Transverse colon (tissue), 4 donors: ENCODE measurements around the gene IGSF10. TPM values are rescaled to one million over a fixed set of nuclear protein-coding genes. Genes with fewer than 3 reads are reported as not detected.

Source experiments
- DNase-seq: peaks from one replicate; pipeline ENCODE4 v3.0.0-alpha.2; 2019
- H3K27ac ChIP-seq, 4 donors: fragments of 200-600 bp; sonication (generic); 2 replicates each; pipeline ENCODE4 v1.5.1; 2016 to 2018; ENCODE audit warnings: inconsistent platforms in 4 of 4
- H3K27me3 ChIP-seq: fragments of 200-600 bp; sonication (generic); 2 replicates; pipeline ENCODE4 v1.5.1; 2017; ENCODE audit warnings: inconsistent platforms
- H3K36me3 ChIP-seq, 4 donors: fragments of 200-600 bp; sonication (generic); 2 replicates each; pipeline ENCODE4 v1.5.1; 2017 to 2019; ENCODE audit warnings: inconsistent platforms in 4 of 4
- H3K4me1 ChIP-seq, 4 donors: fragments of 200-600 bp; sonication (generic); 2 replicates each; pipeline ENCODE4 v1.5.1; 2017 to 2020; ENCODE audit warnings: inconsistent platforms in 4 of 4
- H3K4me3 ChIP-seq, 4 donors: fragments of 200-600 bp; sonication (generic); 1 replicate in 1 of 4; 2 replicates in 3 of 4; pipeline versions ENCODE4 v1.5.1 to v1.6.1; 2017 to 2019; ENCODE audit warnings: inconsistent platforms in 4 of 4
- H3K9me3 ChIP-seq, 2 donors: fragments of 200-600 bp; sonication (generic); 2 replicates each; pipeline ENCODE4 v1.5.1; 2017 to 2019; ENCODE audit warnings: inconsistent platforms in 2 of 2
- EP300 ChIP-seq: sonication (generic); formaldehyde crosslinking; IDR thresholded peaks from one replicate; pipeline ENCODE4 v1.6.1; 2017; ENCODE audit warnings: antibody characterized with exemption, low read depth
- POLR2A ChIP-seq: fragments of 450-650 bp; IDR thresholded peaks from one replicate; pipeline ENCODE4 v1.6.1; 2016; ENCODE audit warnings: antibody characterized with exemption, mild to moderate bottlenecking, moderate library complexity
- POLR2AphosphoS5 ChIP-seq, 3 donors: sonication (generic); formaldehyde crosslinking; IDR thresholded peaks; one replicate each; pipeline ENCODE4 v1.6.1; 2016; ENCODE audit warnings: antibody characterized with exemption in 3 of 3
- WGBS, 2 donors: methylation state at CpG; one replicate each; pipeline ENCODE4 v1.1.5; 2018; ENCODE audit warnings: low coverage in 1 of 2; 5-methylcytosine and 5-hydroxymethylcytosine counted together
- in situ Hi-C, 4 donors: fragments of 200-750 bp; cut with MboI; loops; one replicate each; pipeline versions ENCODE4 v1.15.0 to v1.15.1; 2017; ENCODE audit warnings: low sequenced_read_pairs in 3 of 4, low pct_ligation_motif_present in 1 of 4, low pct_unique_long_range_greater_than_20kb in 1 of 4
- intact Hi-C: fragments of 100-400 bp; cut with DNase I; formaldehyde crosslinking; loops from one replicate; pipeline ENCODE4 v1.15.1; 2023; ENCODE audit warnings: low total_unique reads
- total RNA-seq, 4 donors: library from RNA; depleted of rRNA; stranded (reverse); fragments of >200 nt; gene quantifications; one replicate each; pipeline ENCODE4 v1.1.0, GENCODE V29; 2016
- TF ChIP-seq, protein P1 (sequence below), 5 experiments: fragments of 200-600 bp in 3 of 5; fragments of 450-650 bp in 2 of 5; sonication (generic) in 3 of 5; IDR thresholded peaks; 1 replicate in 2 of 5; 2 replicates in 3 of 5; pipeline ENCODE4 v1.5.1; 2016 to 2017; ENCODE audit warnings: antibody characterized with exemption in 5 of 5, inconsistent platforms in 3 of 5, mild to moderate bottlenecking in 2 of 5, moderate library complexity in 1 of 5

The IGSF10 gene
- total RNA-seq, 4 donors from 2014 or later, result 0.37 to 5.8 (median 1.7) TPM

DNA sequence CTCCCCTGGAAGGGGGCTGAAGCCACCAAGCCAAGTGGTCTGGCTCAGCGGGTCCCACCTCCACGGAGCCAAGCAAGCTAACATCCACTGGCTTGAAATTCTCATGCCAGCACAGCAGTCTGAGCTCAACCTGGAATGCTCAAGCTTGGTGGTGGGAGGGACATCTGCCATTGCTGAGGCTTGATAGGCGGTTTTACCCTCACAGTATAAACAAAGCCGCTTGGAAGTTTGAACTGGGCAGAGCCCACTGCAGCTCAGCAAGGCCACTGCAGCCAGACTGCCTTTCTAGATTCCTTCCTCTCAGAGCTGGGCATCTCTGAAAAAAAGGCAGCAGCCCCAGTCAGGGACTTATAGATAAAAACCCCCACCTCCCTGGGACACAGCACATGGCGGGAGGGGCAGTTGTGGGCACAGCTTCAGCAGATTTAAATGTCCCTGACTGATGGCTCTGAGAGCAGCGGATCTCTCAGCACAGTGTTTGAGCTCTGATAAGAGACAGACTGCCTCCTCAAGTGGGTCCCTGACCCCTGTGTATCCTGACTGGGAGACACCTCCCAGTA lies 23.2 kb upstream of the IGSF10 start:
- Histone ChIP-seq H3K9me3 (peaks cover 5 to 14% of the 10 kb centered on the region in 2 donors), H3K27me3 (no peaks in the 10 kb centered on the region), H3K4me3 (no peak overlapping the region), H3K36me3 (no peaks in the 10 kb centered on the region), H3K4me1 (no peaks in the 10 kb centered on the region), H3K27ac (no peak overlapping the region)
- 91% methylated on average over 6 of the region's 6 CpGs; no CpG with 5 or more reads in 1 of the 2 donors for WGBS, 2 donors
- no peak for TF ChIP-seq POLR2A
- no peak for TF ChIP-seq EP300
- TF ChIP-seq, protein P1, sequence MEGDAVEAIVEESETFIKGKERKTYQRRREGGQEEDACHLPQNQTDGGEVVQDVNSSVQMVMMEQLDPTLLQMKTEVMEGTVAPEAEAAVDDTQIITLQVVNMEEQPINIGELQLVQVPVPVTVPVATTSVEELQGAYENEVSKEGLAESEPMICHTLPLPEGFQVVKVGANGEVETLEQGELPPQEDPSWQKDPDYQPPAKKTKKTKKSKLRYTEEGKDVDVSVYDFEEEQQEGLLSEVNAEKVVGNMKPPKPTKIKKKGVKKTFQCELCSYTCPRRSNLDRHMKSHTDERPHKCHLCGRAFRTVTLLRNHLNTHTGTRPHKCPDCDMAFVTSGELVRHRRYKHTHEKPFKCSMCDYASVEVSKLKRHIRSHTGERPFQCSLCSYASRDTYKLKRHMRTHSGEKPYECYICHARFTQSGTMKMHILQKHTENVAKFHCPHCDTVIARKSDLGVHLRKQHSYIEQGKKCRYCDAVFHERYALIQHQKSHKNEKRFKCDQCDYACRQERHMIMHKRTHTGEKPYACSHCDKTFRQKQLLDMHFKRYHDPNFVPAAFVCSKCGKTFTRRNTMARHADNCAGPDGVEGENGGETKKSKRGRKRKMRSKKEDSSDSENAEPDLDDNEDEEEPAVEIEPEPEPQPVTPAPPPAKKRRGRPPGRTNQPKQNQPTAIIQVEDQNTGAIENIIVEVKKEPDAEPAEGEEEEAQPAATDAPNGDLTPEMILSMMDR (IDR thresholded peaks at IDR 0.05), result no peak
- no peak for TF ChIP-seq POLR2AphosphoS5 (IDR thresholded peaks at IDR 0.05)
- intact Hi-C loops (no loop called here), in situ Hi-C loops (no loop called here)
- no peak for DNase-seq

DNA sequence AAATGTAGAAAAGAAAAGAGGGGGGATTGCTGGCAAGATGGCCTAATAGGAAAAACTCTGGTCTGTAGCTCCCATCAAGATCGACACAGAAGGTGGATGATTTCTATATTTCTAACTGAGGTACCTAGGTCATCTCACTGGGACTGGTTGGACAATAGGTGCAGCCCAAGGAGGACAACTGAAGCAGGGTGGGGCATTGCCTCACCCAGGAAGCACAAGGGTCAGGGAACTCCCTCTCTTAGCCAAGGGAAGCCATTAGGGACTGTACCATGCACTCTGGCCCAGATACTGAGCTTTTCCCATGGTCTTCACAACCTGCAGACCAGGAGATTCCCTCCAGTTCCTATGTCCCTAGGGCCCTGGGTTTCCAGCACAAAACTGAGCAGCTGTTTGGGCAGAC lies 22.6 kb upstream of the IGSF10 start:
- H3K27ac ChIP-seq, result no peak overlapping the region
- H3K9me3 ChIP-seq, result peaks cover 5 to 14% of the 10 kb centered on the region in 2 donors
- TF ChIP-seq, protein P1 (IDR thresholded peaks at IDR 0.05), result no peak
- TF ChIP-seq EP300 (no peak), POLR2AphosphoS5 (IDR thresholded peaks at IDR 0.05) (no peak), POLR2A (no peak)
- no peaks in the 10 kb centered on the region for H3K4me1 ChIP-seq
- intact Hi-C loops (no loop called here), in situ Hi-C loops (no loop called here)
- 94 to 100% methylated on average over 1 of the region's 1 CpG for WGBS, 2 donors
- DNase-seq, result peak; percentile 27
- H3K27me3 ChIP-seq, result no peaks in the 10 kb centered on the region
- H3K4me3 ChIP-seq, result no peak overlapping the region
- no peaks in the 10 kb centered on the region for H3K36me3 ChIP-seq

DNA sequence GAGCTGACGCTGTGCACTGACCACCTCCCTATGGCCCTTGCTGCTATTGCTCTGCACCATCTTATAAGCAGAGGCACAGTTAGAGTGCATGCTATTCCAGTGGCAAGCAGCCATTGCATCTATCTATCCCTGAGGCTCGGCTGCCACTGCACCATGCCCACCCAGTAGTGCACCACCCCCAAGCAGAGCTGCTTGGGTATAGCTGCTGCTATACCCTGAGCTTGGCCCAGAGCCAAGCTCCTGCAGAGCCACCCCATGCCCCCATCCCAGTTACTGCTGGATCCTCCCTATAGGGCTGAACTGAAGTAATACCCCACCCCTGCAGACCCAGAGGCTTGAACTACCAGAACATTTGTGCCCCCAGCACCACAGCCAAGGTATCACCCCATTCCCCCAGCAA lies 19.6 kb upstream of the IGSF10 start:
- Histone ChIP-seq H3K4me1 (no peaks in the 10 kb centered on the region), H3K27me3 (no peaks in the 10 kb centered on the region), H3K36me3 (no peaks in the 10 kb centered on the region), H3K9me3 (peaks cover 5 to 14% of the 10 kb centered on the region in 2 donors), H3K27ac (no peak overlapping the region), H3K4me3 (no peak overlapping the region)
- 100% methylated on average over 2 of the region's 2 CpGs; no CpG with 5 or more reads in 1 of the 2 donors for WGBS, 2 donors
- DNase-seq, result no peak
- intact Hi-C loops (no loop called here), in situ Hi-C loops (no loop called here)
- no peak for TF ChIP-seq POLR2AphosphoS5 (IDR thresholded peaks at IDR 0.05)
- TF ChIP-seq EP300, result no peak
- no peak for TF ChIP-seq POLR2A
- TF ChIP-seq, protein P1 (IDR thresholded peaks at IDR 0.05), result no peak

DNA sequence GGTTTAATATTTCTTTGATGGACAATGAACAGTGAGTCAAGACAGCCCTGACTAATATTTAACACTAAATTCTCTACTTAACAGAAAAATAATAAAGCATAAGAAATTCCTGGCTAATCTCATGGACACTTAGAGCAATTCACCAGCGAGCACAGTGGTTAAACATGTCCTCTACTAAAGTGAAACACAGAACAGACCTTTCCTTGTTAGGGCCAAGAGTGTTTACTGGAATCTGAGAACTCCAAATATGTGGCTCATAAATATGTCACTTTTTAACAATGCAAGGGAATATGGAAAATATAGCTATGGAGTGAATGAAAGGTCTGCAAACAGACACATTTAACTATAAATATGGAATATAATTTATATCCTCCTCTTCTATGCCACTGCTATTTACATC lies 18.6 kb upstream of the IGSF10 start:
- in situ Hi-C loops (no loop called here), intact Hi-C loops (no loop called here)
- peaks cover 5 to 14% of the 10 kb centered on the region in 2 donors for H3K9me3 ChIP-seq
- no peak overlapping the region for H3K27ac ChIP-seq
- no peaks in the 10 kb centered on the region for H3K36me3 ChIP-seq
- 0 to 13% methylated on average over 1 of the region's 1 CpG for WGBS, 2 donors
- no peak for DNase-seq
- no peaks in the 10 kb centered on the region for H3K4me1 ChIP-seq
- no peak overlapping the region for H3K4me3 ChIP-seq
- H3K27me3 ChIP-seq, result no peaks in the 10 kb centered on the region
- TF ChIP-seq POLR2AphosphoS5 (IDR thresholded peaks at IDR 0.05) (peak in 2 of 3 donors; percentile 50 to 73), EP300 (no peak)

DNA sequence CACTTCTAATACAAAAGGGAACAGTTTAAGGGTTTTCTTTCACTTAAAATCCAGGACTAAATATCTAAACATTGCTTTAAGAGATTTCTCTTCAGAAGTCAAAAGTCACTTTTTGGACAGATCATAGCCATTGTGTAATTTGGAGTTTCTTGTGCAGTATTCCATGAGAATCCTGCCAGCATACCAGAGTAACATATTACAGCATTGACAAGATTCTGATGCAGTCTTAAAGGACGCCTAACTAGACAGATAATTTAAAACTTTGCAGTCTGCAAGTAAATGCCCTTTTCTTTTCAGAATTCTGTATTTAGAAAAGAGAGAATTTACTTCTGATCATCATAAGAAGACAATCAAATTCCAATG lies 17.5 kb upstream of the IGSF10 start:
- intact Hi-C loops, result no loop called here
- Histone ChIP-seq H3K27ac (no peak overlapping the region), H3K36me3 (no peaks in the 10 kb centered on the region), H3K9me3 (peaks cover 5 to 12% of the 10 kb centered on the region in 2 donors), H3K4me1 (no peaks in the 10 kb centered on the region), H3K4me3 (no peak overlapping the region), H3K27me3 (no peaks in the 10 kb centered on the region)
- TF ChIP-seq, protein P1 (IDR thresholded peaks at IDR 0.05), result no peak
- TF ChIP-seq POLR2AphosphoS5 (IDR thresholded peaks at IDR 0.05) (no peak), POLR2A (no peak), EP300 (no peak)
- WGBS, 2 donors, result 66% methylated on average over 1 of the region's 1 CpG; no CpG with 5 or more reads in 1 of the 2 donors
- in situ Hi-C loops, result no loop called here
- DNase-seq, result no peak
